Liver (tissue), 9 donors: ENCODE data around the gene ARHGAP32. TPM values are rescaled to one million over a fixed set of nuclear protein-coding genes. Genes with fewer than 3 reads are reported as not detected.
"Not testable (repeated sequence)": the region's sequence is repeated elsewhere in the genome, so short reads cannot be mapped to it uniquely, and the experiment has no call there.

Experiments used
- DNase-seq: peaks from one replicate; pipeline ENCODE4 v3.0.0-alpha.2; 2017; ENCODE audit warnings: low spot score
- H3K27ac ChIP-seq, 2 donors: one replicate each; pipeline ENCODE4 v1.7.0; 2013; ENCODE audit warnings: inconsistent platforms in 2 of 2, low read length in 2 of 2, control low read depth in 1 of 2, low read depth in 1 of 2, mild to moderate bottlenecking in 1 of 2
- H3K27me3 ChIP-seq, 4 donors: one replicate each; pipeline versions ENCODE4 v1.6.1 to v1.7.0; 2013; ENCODE audit warnings: low read length in 3 of 4, inconsistent platforms in 1 of 4, mild to moderate bottlenecking in 1 of 4, moderate library complexity in 1 of 4; ENCODE audit not compliant: control insufficient read depth in 4 of 4, insufficient read depth in 4 of 4
- H3K36me3 ChIP-seq, 4 donors: one replicate each; pipeline versions ENCODE4 v1.6.1 to v1.7.0; 2013; ENCODE audit warnings: low read length in 3 of 4, mild to moderate bottlenecking in 3 of 4, low read depth in 1 of 4, moderate library complexity in 1 of 4; ENCODE audit not compliant: control insufficient read depth in 4 of 4, insufficient read depth in 3 of 4
- H3K4me1 ChIP-seq, 4 donors: one replicate each; pipeline versions ENCODE4 v1.6.1 to v1.7.0; 2013; ENCODE audit warnings: low read length in 3 of 4, mild to moderate bottlenecking in 3 of 4, moderate library complexity in 1 of 4; ENCODE audit not compliant: control insufficient read depth in 4 of 4, insufficient read depth in 4 of 4
- H3K4me3 ChIP-seq, 3 donors: one replicate each; pipeline versions ENCODE4 v1.6.1 to v1.7.0; 2013; ENCODE audit warnings: low read length in 3 of 3, control low read depth in 1 of 3, low read depth in 1 of 3, mild to moderate bottlenecking in 1 of 3
- H3K9ac ChIP-seq, 2 donors: one replicate each; pipeline ENCODE4 v1.7.0; 2013; ENCODE audit warnings: low read length in 2 of 2, mild to moderate bottlenecking in 2 of 2, moderate library complexity in 2 of 2, control low read depth in 1 of 2, low read depth in 1 of 2
- H3K9me3 ChIP-seq, 4 donors: one replicate each; pipeline versions ENCODE4 v1.6.1 to v1.7.0; 2013; ENCODE audit warnings: low read length in 3 of 4; ENCODE audit not compliant: control insufficient read depth in 4 of 4
- HNF4A ChIP-seq, 2 donors: conservative IDR thresholded peaks; 2 replicates each; pipeline ENCODE4 v1.6.1; 2016; ENCODE audit warnings: antibody characterized with exemption in 2 of 2, mild to moderate bottlenecking in 2 of 2
- HNF4G ChIP-seq: IDR thresholded peaks from 2 replicates; pipeline ENCODE4 v1.6.1; 2016; ENCODE audit warnings: antibody characterized with exemption
- NR2F2 ChIP-seq: IDR thresholded peaks from 2 replicates; pipeline ENCODE4 v1.6.1; 2016; ENCODE audit warnings: antibody characterized with exemption
- REST ChIP-seq: IDR thresholded peaks from 2 replicates; pipeline ENCODE4 v1.6.1; 2016; ENCODE audit warnings: antibody characterized with exemption, mild to moderate bottlenecking
- RXRA ChIP-seq, 2 donors: IDR thresholded peaks; 2 replicates each; pipeline ENCODE4 v1.6.1; 2017 to 2018; ENCODE audit warnings: antibody characterized with exemption in 2 of 2, mild to moderate bottlenecking in 1 of 2
- TAF1 ChIP-seq: conservative IDR thresholded peaks from 2 replicates; pipeline ENCODE4 v1.6.1; 2016; ENCODE audit warnings: antibody characterized with exemption, mild to moderate bottlenecking
- WGBS: extraction: QIAGEN DNeasy Blood & Tissue Kit; methylation state at CpG from one replicate; pipeline ENCODE4 v1.1.7; 2013; 5-methylcytosine and 5-hydroxymethylcytosine counted together
- polyA plus RNA-seq, 2 donors: library from polyadenylated mRNA; stranded (reverse) in 1 of 2; unstranded in 1 of 2; fragments of 200-250 nt in 1 of 2; fragments of >200 nt in 1 of 2; fragmentation: Nextera tagmentation in 1 of 2; extraction: Ambion mirVana in 1 of 2; gene quantifications; one replicate each; pipeline versions ENCODE4 v1.2.1 to v1.2.3, GENCODE V29; 2013 to 2015
- total RNA-seq, 2 donors: library from RNA; depleted of rRNA; stranded (reverse); fragments of >200 nt; gene quantifications; one replicate each; pipeline ENCODE4 v1.2.3, GENCODE V29; 2014
- TF ChIP-seq, protein P1 (sequence below): IDR thresholded peaks from 2 replicates; pipeline ENCODE4 v1.6.1; 2016; ENCODE audit warnings: antibody characterized with exemption
- TF ChIP-seq, protein P2 (sequence below): fragments of 150-350 bp; IDR thresholded peaks from 2 replicates; pipeline ENCODE4 v1.5.1; 2017; ENCODE audit warnings: improper control_type of control experiment, low read depth, low read length; ENCODE audit not compliant: missing input control
- donor health status: healthy.
- donor health status: healthy.
- donor health status: healthy.
- donor health status: healthy.
- donor health status: healthy.

ARHGAP32 gene
- total and polyA plus RNA-seq, 4 donors, result 1.8 to 13.1 (median 2.6) TPM

GRCh38 chr11:128920666-128921065 lies 271.5 kb downstream of the ARHGAP32 start:
- no peaks in the 10 kb centered on the region for H3K36me3 ChIP-seq
- no peaks in the 10 kb centered on the region for H3K9me3 ChIP-seq
- peaks cover 0 to 3% (median 0%) of the 10 kb centered on the region in 4 donors for H3K27me3 ChIP-seq
- H3K4me3 ChIP-seq, result no peak overlapping the region
- TF ChIP-seq NR2F2 (no peak), REST (no peak)
- TF ChIP-seq, protein P1, sequence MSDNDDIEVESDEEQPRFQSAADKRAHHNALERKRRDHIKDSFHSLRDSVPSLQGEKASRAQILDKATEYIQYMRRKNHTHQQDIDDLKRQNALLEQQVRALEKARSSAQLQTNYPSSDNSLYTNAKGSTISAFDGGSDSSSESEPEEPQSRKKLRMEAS, result no peak
- H3K27ac ChIP-seq, result no peak overlapping the region
- no peak overlapping the region for H3K9ac ChIP-seq
- no peaks in the 10 kb centered on the region for H3K4me1 ChIP-seq
- DNase-seq, result no peak
- WGBS, result 88% methylated on average over 15 of the region's 15 CpGs

DNA sequence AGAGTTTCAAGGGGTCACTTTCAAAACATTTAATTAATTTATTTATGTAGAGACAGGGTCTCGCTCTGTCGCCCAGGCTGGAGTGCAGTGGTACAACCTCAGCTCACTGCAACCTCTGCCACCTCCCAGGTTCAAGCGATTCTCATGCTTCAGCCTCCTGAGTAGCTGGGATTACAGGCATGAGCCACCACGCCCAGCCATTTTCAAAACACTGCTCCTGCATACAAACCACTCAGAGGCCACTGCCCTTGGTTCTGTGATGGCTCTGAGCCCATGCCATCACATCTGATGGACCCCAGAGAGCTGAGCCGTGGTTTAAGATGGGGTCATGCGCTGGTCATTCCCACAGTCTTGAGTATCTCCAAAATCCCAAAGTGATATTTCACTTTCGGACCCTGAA lies 272.5 kb downstream of the ARHGAP32 start:
- H3K27ac ChIP-seq, H3K9me3 ChIP-seq, H3K4me1 ChIP-seq, H3K4me3 ChIP-seq, H3K27me3 ChIP-seq, DNase-seq, H3K36me3 ChIP-seq, H3K9ac ChIP-seq: not testable (repeated sequence)
- 90% methylated on average over 7 of the region's 7 CpGs for WGBS

GRCh38 chr11:128919216-128919615 lies 272.9 kb downstream of the ARHGAP32 start:
- WGBS, result 76% methylated on average over 5 of the region's 5 CpGs
- H3K27me3 ChIP-seq, result peaks cover 0 to 3% (median 0%) of the 10 kb centered on the region in 4 donors
- TF ChIP-seq, protein P2, sequence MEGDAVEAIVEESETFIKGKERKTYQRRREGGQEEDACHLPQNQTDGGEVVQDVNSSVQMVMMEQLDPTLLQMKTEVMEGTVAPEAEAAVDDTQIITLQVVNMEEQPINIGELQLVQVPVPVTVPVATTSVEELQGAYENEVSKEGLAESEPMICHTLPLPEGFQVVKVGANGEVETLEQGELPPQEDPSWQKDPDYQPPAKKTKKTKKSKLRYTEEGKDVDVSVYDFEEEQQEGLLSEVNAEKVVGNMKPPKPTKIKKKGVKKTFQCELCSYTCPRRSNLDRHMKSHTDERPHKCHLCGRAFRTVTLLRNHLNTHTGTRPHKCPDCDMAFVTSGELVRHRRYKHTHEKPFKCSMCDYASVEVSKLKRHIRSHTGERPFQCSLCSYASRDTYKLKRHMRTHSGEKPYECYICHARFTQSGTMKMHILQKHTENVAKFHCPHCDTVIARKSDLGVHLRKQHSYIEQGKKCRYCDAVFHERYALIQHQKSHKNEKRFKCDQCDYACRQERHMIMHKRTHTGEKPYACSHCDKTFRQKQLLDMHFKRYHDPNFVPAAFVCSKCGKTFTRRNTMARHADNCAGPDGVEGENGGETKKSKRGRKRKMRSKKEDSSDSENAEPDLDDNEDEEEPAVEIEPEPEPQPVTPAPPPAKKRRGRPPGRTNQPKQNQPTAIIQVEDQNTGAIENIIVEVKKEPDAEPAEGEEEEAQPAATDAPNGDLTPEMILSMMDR, result no peak
- TF ChIP-seq HNF4A (conservative IDR thresholded peaks at IDR 0.05) (no peak), HNF4G (no peak), RXRA (IDR thresholded peaks at IDR 0.05) (no peak), TAF1 (no peak)
- H3K27ac ChIP-seq, result no peak overlapping the region
- no peaks in the 10 kb centered on the region for H3K9me3 ChIP-seq
- no peak overlapping the region for H3K9ac ChIP-seq
- no peak for DNase-seq
- H3K4me3 ChIP-seq, result no peak overlapping the region
- H3K4me1 ChIP-seq, result no peaks in the 10 kb centered on the region
- no peaks in the 10 kb centered on the region for H3K36me3 ChIP-seq
